DOHH2 (cell line): ENCODE results near the gene MRC2.

ENCODE experiments used
- H3F3A ChIP-seq: fragments of 200-600 bp; sonication (generic), shearing (Covaris generic); 2 replicates; pipeline ENCODE4 v1.6.0; 2016; ENCODE audit warnings: antibody characterized with exemption, mild to moderate bottlenecking; ENCODE audit not compliant: control insufficient read depth, insufficient read depth
- H3K27ac ChIP-seq: fragments of 200-600 bp; sonication (generic); 2 replicates; pipeline ENCODE4 v1.5.1; 2014; ENCODE audit warnings: low read depth, mild to moderate bottlenecking, low read length, moderate library complexity
- H3K27me3 ChIP-seq: fragments of 200-600 bp; sonication (generic); 2 replicates; pipeline ENCODE4 v1.6.1; 2014; ENCODE audit warnings: mild to moderate bottlenecking, low read length, mixed read lengths; ENCODE audit not compliant: control insufficient read depth
- H3K36me3 ChIP-seq: fragments of 200-600 bp; sonication (generic); 2 replicates; pipeline ENCODE4 v1.6.1; 2014; ENCODE audit warnings: mild to moderate bottlenecking, low read length, moderate library complexity, mixed read lengths; ENCODE audit not compliant: control insufficient read depth
- H3K4me1 ChIP-seq: fragments of 200-600 bp; sonication (generic); 2 replicates; pipeline ENCODE4 v1.6.1; 2014; ENCODE audit warnings: mild to moderate bottlenecking, low read length, mixed read lengths; ENCODE audit not compliant: control insufficient read depth
- H3K4me2 ChIP-seq: fragments of 200-600 bp; sonication (generic); 2 replicates; pipeline ENCODE4 v1.6.0; 2014; ENCODE audit warnings: mild to moderate bottlenecking, low read length, moderate library complexity
- H3K4me3 ChIP-seq: fragments of 200-600 bp; sonication (generic); 2 replicates; pipeline ENCODE4 v1.5.1; 2014; ENCODE audit warnings: mild to moderate bottlenecking, low read length, mixed read lengths
- H3K79me2 ChIP-seq: fragments of 200-600 bp; sonication (generic); 2 replicates; pipeline ENCODE4 v1.6.1; 2014; ENCODE audit warnings: mild to moderate bottlenecking, low read length, mixed read lengths; ENCODE audit not compliant: control insufficient read depth
- H3K9me2 ChIP-seq: fragments of 200-600 bp; sonication (generic); replicated peaks from 2 replicates; pipeline ENCODE4 v1.6.1; 2014; ENCODE audit warnings: mild to moderate bottlenecking, low read length, mixed read lengths; ENCODE audit not compliant: control insufficient read depth
- H3K9me3 ChIP-seq: fragments of 200-600 bp; sonication (generic); 2 replicates; pipeline ENCODE4 v1.6.1; 2014; ENCODE audit warnings: antibody characterized with exemption, low read length, mixed read lengths; ENCODE audit not compliant: control insufficient read depth, insufficient read depth
- H4K20me1 ChIP-seq: fragments of 200-600 bp; sonication (generic); 2 replicates; pipeline ENCODE4 v1.6.0; 2014; ENCODE audit warnings: low read depth, mild to moderate bottlenecking, antibody characterized with exemption, low read length, moderate library complexity; ENCODE audit not compliant: control insufficient read depth, insufficient read depth
- EZH2phosphoT487 ChIP-seq: fragments of 200-600 bp; sonication (generic); IDR thresholded peaks from 2 replicates; pipeline ENCODE4 v1.6.1; 2017; ENCODE audit warnings: borderline replicate concordance, mild to moderate bottlenecking, antibody characterized with exemption, low read length, moderate library complexity, mixed read lengths
- TF ChIP-seq, protein P1 (sequence below): fragments of 200-600 bp; sonication (generic); IDR thresholded peaks from one replicate; pipeline ENCODE4 v1.5.1; 2014; ENCODE audit warnings: antibody characterized with exemption, mild to moderate bottlenecking, low read depth, low read length; ENCODE audit not compliant: poor library complexity, severe bottlenecking

Gene MRC2

DNA sequence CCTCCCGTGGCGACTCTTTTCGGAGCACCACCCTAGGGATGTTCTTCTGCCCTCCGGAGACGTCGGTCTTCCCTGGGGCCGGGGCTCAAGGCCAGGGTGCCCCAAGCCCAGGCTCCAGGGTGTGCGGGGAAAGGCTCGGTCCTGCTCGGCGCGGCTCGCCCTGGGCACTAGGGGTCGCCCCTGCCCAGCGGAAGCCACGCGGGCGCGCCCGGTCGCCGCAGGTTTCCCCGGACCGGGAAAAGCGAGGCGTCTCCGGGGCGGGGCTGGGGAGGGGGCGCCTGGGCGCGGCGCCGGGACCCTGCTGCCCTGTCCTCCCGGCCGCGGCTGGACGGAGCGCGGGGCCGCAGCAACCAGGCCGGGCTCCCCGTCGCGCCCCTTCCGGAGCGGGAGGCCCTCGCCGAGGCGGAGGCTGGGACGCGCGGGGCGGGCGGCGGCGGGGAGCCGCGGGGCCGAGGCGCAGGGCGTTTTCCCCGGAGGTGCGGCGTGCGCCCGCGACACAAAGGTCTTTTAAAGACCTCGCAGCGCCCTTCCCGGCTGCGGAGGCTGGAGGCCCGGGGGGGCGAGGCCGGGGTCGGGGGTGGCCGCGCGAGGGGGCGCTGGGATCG is 76.4 kb downstream of the MRC2 start:
- Histone ChIP-seq H3K36me3 (no peaks in the 10 kb centered on the region), H3F3A (no peaks in the 10 kb centered on the region), H3K4me2 (peak overlapping the region; percentile 62), H4K20me1 (no peaks in the 10 kb centered on the region), H3K4me3 (peak overlapping the region; percentile 53), H3K27ac (no peak overlapping the region), H3K4me1 (0 out of 2 replicates have a peak, but pooled peaks cover 5% of the 10 kb centered on the region), H3K27me3 (peaks cover 17% of the 10 kb centered on the region), H3K79me2 (no peaks in the 10 kb centered on the region), H3K9me2 (no peaks in the 10 kb centered on the region), H3K9me3 (no peaks in the 10 kb centered on the region)
- TF ChIP-seq, protein P1, sequence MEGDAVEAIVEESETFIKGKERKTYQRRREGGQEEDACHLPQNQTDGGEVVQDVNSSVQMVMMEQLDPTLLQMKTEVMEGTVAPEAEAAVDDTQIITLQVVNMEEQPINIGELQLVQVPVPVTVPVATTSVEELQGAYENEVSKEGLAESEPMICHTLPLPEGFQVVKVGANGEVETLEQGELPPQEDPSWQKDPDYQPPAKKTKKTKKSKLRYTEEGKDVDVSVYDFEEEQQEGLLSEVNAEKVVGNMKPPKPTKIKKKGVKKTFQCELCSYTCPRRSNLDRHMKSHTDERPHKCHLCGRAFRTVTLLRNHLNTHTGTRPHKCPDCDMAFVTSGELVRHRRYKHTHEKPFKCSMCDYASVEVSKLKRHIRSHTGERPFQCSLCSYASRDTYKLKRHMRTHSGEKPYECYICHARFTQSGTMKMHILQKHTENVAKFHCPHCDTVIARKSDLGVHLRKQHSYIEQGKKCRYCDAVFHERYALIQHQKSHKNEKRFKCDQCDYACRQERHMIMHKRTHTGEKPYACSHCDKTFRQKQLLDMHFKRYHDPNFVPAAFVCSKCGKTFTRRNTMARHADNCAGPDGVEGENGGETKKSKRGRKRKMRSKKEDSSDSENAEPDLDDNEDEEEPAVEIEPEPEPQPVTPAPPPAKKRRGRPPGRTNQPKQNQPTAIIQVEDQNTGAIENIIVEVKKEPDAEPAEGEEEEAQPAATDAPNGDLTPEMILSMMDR, result peak; percentile 65
- TF ChIP-seq EZH2phosphoT487, result no peak

DNA sequence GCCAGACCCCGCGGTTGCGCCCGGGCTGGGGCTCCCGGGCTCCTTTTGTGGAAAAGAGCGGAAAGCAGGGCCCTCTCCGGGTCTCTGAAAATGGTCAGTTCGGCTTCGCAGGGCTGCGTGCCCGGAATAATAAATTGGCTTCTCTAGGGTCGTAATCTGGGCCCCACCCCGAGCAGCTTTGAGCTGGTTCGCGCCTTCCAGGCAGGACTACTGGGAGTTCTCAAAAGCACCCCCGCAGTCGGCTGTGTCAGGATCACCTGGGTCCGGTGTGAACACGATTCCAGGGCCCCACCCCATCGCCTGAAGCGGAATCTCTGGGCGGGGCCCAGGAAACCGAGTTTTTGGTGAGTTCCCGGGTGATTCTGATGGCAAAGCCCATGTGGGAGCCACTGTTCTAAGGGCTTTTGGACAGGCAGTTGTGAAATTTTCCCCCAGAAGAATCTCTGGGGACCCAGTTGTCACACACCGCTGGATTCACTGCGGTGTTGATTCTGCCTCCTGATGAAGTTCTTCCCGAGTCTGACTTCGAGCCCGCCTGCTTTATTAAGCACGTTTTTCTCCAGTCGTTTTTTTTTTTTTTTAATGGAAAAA is 77.0 kb downstream of the MRC2 start:
- peaks cover 17% of the 10 kb centered on the region for H3K27me3 ChIP-seq
- no peaks in the 10 kb centered on the region for H3K9me2 ChIP-seq
- no peaks in the 10 kb centered on the region for H3K36me3 ChIP-seq
- no peaks in the 10 kb centered on the region for H3K9me3 ChIP-seq
- peak overlapping the region; percentile 62 for H3K4me2 ChIP-seq
- TF ChIP-seq, protein P1, result no peak
- no peak for TF ChIP-seq EZH2phosphoT487
- peak overlapping the region; percentile 53 for H3K4me3 ChIP-seq
- no peaks in the 10 kb centered on the region for H3K79me2 ChIP-seq
- H4K20me1 ChIP-seq, result no peaks in the 10 kb centered on the region
- H3K27ac ChIP-seq, result no peak overlapping the region
- no peaks in the 10 kb centered on the region for H3F3A ChIP-seq
- H3K4me1 ChIP-seq, result 0 out of 2 replicates have a peak, but pooled peaks cover 5% of the 10 kb centered on the region

DNA sequence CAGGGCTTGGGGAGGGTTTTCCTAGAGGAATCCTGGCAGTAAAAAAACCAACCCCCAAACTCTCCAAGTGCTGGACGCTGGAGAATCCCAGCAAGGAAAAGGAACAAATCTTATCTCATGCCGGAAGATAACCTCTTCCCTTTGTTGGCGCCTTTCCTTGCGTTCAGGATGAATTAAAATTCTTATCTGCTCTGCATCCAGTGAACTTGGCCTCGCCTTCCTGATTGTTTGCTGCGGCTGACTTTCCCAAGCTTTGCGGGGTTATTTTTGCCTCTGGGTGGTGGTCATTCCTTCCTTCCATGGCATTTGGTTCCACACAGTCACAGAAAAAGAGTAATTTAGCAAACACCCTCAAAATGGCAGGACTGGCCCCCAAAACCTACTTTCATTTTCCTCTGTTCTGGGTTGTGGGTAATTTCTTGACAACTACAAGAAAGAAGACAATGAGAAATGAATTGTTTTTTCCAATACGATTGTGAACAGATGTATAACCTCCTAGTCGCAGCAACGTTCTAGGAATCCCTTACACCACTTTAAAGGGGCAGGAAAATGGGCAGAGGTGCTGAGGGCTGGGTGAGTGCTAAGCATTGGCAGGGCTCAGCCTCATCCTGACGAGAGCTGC is 77.8 kb downstream of the MRC2 start:
- Histone ChIP-seq H3K4me2 (no peak overlapping the region), H3F3A (no peaks in the 10 kb centered on the region), H3K27ac (no peak overlapping the region)

More for the DNA sequence above, 77.8 kb downstream of the MRC2 start:
- Histone ChIP-seq H3K4me3 (no peak overlapping the region), H3K9me2 (no peaks in the 10 kb centered on the region), H3K9me3 (no peaks in the 10 kb centered on the region), H3K79me2 (no peaks in the 10 kb centered on the region), H3K36me3 (no peaks in the 10 kb centered on the region), H3K27me3 (peaks cover 17% of the 10 kb centered on the region), H4K20me1 (no peaks in the 10 kb centered on the region), H3K4me1 (0 out of 2 replicates have a peak, but pooled peaks cover 5% of the 10 kb centered on the region)
- no peak for TF ChIP-seq EZH2phosphoT487
- TF ChIP-seq, protein P1, result no peak
